HG03175 (cell line): ENCODE data around the gene NANOG.
"Not testable (repeated sequence)": the region's sequence is repeated elsewhere in the genome, so short reads cannot be mapped to it uniquely, and the experiment has no call there.

ENCODE experiments used
- ATAC-seq: cut with Tn5 transposase; IDR thresholded peaks from one replicate; pipeline ENCODE4 v1.9.1; 2021; ENCODE audit warnings: mild to moderate bottlenecking, moderate library complexity; ENCODE audit not compliant: unreplicated experiment

The NANOG gene

GRCh38 chr12:7801460-7801859, 12.3 kb downstream of the NANOG start:
- ATAC-seq = no peak

- not testable (repeated sequence) for ATAC-seq
Measured at GRCh38 chr12:7806319-7806718, 17.1 kb downstream of the NANOG start.

- ATAC-seq = no peak
Measured at GRCh38 chr12:7806863-7807487, 17.8 kb downstream of the NANOG start.

GRCh38 chr12:7825754-7826153, 36.6 kb downstream of the NANOG start:
- ATAC-seq = not testable (repeated sequence)

- ATAC-seq = not testable (repeated sequence)
Measured at GRCh38 chr12:7829737-7830136, 40.5 kb downstream of the NANOG start.

GRCh38 chr12:7832059-7832696, 43.0 kb downstream of the NANOG start:
- ATAC-seq = peak; percentile 58

GRCh38 chr12:7833201-7833600, 44.0 kb downstream of the NANOG start:
- ATAC-seq = not testable (repeated sequence)

GRCh38 chr12:7833831-7834230, 44.6 kb downstream of the NANOG start:
- ATAC-seq = no peak

GRCh38 chr12:7834701-7835100, 45.5 kb downstream of the NANOG start:
- no peak for ATAC-seq

GRCh38 chr12:7835116-7835515, 45.9 kb downstream of the NANOG start:
- ATAC-seq = no peak

- ATAC-seq = no peak
Measured at GRCh38 chr12:7835766-7836165, 46.6 kb downstream of the NANOG start.

GRCh38 chr12:7837366-7837765, 48.2 kb downstream of the NANOG start:
- ATAC-seq = no peak

GRCh38 chr12:7839226-7839625, 50.0 kb downstream of the NANOG start:
- not testable (repeated sequence) for ATAC-seq

GRCh38 chr12:7839848-7840247, 50.6 kb downstream of the NANOG start:
- ATAC-seq = not testable (repeated sequence)

GRCh38 chr12:7842444-7842843, 53.2 kb downstream of the NANOG start:
- not testable (repeated sequence) for ATAC-seq

- not testable (repeated sequence) for ATAC-seq
Measured at GRCh38 chr12:7843149-7843548, 53.9 kb downstream of the NANOG start.

- not testable (repeated sequence) for ATAC-seq
Measured at GRCh38 chr12:7843583-7843982, 54.4 kb downstream of the NANOG start.

- no peak for ATAC-seq
Measured at GRCh38 chr12:7844116-7844515, 54.9 kb downstream of the NANOG start.

- ATAC-seq = peak; percentile 86
Measured at GRCh38 chr12:7847226-7848097, 58.3 kb downstream of the NANOG start.

GRCh38 chr12:7848098-7848422, 58.9 kb downstream of the NANOG start:
- not testable (repeated sequence) for ATAC-seq
